Head of caudate nucleus (tissue), 42 donors: ENCODE measurements around the gene C1QTNF4.
"Not testable (repeated sequence)": the region's sequence is repeated elsewhere in the genome, so short reads cannot be mapped to it uniquely, and the experiment has no call there.

Experiments used
- DNase-seq, 42 donors: peaks; one replicate each; pipeline versions ENCODE4 v3.0.0 to v3.0.0-alpha.2; 2020 to 2021; ENCODE audit warnings: mixed read lengths in 7 of 42
- intact Hi-C: fragments of 100-400 bp; cut with DNase I; formaldehyde crosslinking; loops from one replicate; pipeline ENCODE4 v1.15.0; 2022

C1QTNF4 gene

DNA sequence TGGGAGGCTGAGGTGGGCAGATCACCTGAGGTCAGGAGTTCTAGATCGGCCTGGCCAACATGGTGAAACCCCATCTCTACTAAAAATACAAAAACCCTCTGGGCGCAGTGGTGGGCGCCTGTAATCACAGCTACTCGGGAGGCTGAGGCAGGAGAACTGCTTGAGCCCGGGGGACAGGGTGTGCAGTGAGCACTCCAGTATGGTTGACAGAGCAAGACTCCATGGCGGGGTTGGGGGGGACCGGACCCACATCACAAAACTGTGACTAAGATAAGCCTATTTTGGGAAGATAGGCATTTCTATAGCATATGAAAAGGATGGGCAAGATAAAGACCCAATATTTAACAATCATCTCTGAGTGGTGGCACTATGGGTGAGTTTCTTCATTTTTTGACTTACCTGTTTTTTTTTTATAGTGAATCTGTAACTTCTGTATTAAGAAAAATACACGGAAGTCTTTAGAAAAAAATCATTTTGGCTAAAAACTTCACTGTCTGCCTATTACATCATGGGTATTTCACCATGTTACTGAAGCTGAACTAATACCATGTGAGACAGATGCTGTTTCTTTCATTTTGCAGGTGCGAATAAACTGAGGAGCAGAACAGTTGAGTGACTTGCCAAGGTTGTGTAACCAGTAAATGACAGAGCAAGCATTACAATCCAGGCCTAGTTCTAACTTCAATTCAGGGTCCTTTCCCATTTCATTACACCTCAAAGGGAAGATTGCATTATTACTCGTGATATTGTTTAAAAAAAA is 43.7 kb downstream of the C1QTNF4 start:
- intact Hi-C loops = loop anchor here (10.0 kb wide), 1 partner anchor 86 kb away; no protein-coding TSS in a partner anchor
- DNase-seq = no peak

DNA sequence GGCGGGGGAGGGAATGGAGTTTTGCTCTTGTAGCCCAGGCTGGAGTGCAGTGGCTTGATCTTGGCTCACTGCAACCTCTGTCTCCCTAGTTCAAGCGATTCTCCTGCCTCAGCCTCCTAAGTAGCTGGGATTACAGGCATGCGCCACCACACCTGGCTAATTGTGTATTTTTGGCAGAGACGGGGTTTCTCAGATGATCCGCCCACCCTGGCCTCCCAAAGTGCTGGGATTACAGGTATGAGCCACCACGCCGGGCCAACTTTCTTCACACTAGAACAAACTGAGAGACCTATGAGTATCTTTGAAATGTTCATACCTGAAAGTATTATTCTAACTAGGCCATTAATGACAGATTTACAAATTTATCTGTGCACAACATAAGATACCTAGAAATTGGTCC is 47.9 kb downstream of the C1QTNF4 start:
- DNase-seq, intact Hi-C loops: not testable (repeated sequence)

- intact Hi-C loops = no loop called here
Observed at GRCh38 chr11:47545298-47545697, 48.9 kb downstream of the C1QTNF4 start.

DNA sequence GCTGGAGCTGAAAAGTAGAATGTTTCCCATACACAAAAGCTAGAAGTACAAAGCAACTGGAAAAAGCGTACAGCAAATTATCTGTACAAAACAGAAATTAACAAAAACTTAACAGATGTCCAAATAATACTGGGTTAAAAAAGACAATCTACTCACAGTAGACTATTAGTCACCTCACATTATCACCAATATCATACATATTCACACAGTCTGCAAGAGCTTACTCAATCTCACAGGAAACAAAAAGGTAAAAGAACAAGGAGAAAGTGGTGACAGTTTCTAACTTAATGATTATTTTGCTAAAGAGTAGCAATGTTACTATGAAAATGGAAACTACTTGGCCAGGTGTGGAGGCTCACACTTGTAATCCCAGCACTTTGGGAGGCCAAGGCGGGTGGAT is 53.1 kb downstream of the C1QTNF4 start:
- DNase-seq = no peak
- intact Hi-C loops = no loop called here

More at GRCh38 chr11:47545298-47545697, 48.9 kb downstream of the C1QTNF4 start:
- no peak for DNase-seq

DNA sequence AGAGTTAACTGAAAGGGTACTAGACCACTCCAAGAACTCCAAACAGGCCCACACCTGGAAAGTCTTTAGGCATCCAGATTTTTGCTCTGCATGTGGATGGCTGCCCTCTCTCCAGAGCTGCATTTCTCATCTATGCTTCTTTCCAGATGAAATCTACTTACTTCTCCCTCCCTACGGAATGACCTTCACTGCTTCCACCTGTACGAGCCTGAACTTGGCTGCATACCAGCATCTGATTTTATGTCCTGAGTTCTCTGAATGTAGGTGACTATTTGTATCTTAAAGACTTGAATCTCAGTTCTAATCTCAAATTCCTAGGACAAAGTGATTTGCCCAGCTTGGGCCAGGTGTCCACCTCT is 54.6 kb downstream of the C1QTNF4 start:
- no peak for DNase-seq
- intact Hi-C loops = no loop called here
